ENCODE results near the gene SELENOM.

DNA sequence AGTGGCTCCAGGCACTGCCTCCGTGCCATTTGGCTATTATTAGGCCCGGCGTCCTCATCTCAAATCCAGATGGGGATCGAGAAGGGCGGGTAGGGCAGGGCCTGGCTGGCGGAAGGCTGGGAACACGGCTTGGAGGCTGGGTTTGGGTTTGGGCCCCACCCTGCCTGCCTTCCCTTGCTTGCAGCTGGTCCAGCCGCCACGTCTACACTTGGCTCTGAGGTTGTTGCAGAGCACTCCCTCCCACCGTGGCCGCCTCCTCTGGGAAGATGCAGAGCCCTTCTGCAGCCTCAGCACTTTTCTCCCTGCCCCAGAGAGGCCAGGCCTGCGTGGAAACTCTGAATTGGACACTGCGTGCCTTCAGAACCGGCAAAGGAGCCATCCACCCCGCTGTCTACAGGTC is 31.4 kb downstream of the SELENOM start:
- no peak for TF ChIP-seq POLR2A (IDR thresholded peaks at IDR 0.05)
- TF ChIP-seq CTCF (IDR thresholded peaks at IDR 0.05): no peak
- peak; percentile 55 for TF ChIP-seq POLR2AphosphoS5 (IDR thresholded peaks at IDR 0.05)
- TF ChIP-seq EP300 (IDR thresholded peaks at IDR 0.05): no peak
